Type B pancreatic cell (in vitro differentiated cells): Measurements from ENCODE around the gene KIRREL3. TPM values are rescaled to one million over a fixed set of nuclear protein-coding genes. Genes with fewer than 3 reads are reported as not detected.

Experiments used
- DNase-seq: peaks from one replicate; pipeline ENCODE4 v3.0.0; 2021; ENCODE audit warnings: mixed read lengths; ENCODE audit not compliant: unreplicated experiment; ENCODE audit errors: extremely low spot score
- H3K27ac Mint-ChIP-seq: 2 replicates; pipeline ENCODE4 v1.8.0; 2021; ENCODE audit warnings: mild to moderate bottlenecking, mixed read lengths
- H3K27me3 Mint-ChIP-seq: 2 replicates; pipeline ENCODE4 v1.8.0; 2021; ENCODE audit warnings: mixed read lengths
- H3K36me3 Mint-ChIP-seq: 2 replicates; pipeline ENCODE4 v1.8.0; 2021; ENCODE audit warnings: mixed read lengths
- H3K4me1 Mint-ChIP-seq: one replicate; pipeline ENCODE4 v1.8.0; 2021; ENCODE audit warnings: mixed read lengths; ENCODE audit not compliant: unreplicated experiment
- H3K4me3 Mint-ChIP-seq: 2 replicates; pipeline ENCODE4 v1.8.0; 2021; ENCODE audit warnings: mild to moderate bottlenecking, mixed read lengths
- H3K9me3 Mint-ChIP-seq: 2 replicates; pipeline ENCODE4 v1.8.0; 2021; ENCODE audit warnings: mixed read lengths
- total RNA-seq: library from RNA; stranded (reverse); gene quantifications from 2 replicates; pipeline ENCODE4 v1.2.1, GENCODE V29; 2021; ENCODE audit warnings: low replicate concordance
- TF ChIP-seq, protein P1 (sequence below): fragments of 200-600 bp; sonication (generic); conservative IDR thresholded peaks from 2 replicates; pipeline ENCODE4 v1.5.0; 2021; ENCODE audit warnings: antibody characterized with exemption, mild to moderate bottlenecking

The KIRREL3 gene
- total RNA-seq, 1 donor from 2014 or later = 4.1 TPM

DNA sequence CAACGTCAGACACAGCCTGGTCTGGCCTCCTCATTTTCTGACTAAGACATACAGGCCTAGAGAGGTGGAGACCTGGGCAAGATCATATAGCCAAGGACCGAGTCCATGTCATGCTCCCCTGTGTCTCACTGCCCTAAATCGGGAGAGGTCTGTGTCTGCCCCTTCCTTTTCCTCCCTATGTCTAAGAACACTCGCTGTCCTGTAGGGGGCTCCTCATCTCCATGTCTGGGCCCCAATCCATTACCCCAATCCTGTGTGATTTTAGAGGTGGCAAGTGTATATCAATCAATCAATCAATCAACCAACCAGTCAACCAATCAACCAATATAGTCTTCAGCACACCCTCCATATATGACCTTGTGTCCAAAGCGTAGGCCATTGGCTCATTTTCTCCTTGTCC lies 125.7 kb downstream of the KIRREL3 start:
- H3K27ac Mint-ChIP-seq = no peak overlapping the region
- TF ChIP-seq, protein P1, sequence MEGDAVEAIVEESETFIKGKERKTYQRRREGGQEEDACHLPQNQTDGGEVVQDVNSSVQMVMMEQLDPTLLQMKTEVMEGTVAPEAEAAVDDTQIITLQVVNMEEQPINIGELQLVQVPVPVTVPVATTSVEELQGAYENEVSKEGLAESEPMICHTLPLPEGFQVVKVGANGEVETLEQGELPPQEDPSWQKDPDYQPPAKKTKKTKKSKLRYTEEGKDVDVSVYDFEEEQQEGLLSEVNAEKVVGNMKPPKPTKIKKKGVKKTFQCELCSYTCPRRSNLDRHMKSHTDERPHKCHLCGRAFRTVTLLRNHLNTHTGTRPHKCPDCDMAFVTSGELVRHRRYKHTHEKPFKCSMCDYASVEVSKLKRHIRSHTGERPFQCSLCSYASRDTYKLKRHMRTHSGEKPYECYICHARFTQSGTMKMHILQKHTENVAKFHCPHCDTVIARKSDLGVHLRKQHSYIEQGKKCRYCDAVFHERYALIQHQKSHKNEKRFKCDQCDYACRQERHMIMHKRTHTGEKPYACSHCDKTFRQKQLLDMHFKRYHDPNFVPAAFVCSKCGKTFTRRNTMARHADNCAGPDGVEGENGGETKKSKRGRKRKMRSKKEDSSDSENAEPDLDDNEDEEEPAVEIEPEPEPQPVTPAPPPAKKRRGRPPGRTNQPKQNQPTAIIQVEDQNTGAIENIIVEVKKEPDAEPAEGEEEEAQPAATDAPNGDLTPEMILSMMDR = no peak
- peaks cover 6% of the 10 kb centered on the region for H3K9me3 Mint-ChIP-seq
- peaks cover 17% of the 10 kb centered on the region for H3K4me1 Mint-ChIP-seq
- H3K4me3 Mint-ChIP-seq = no peak overlapping the region
- peaks cover 4% of the 10 kb centered on the region for H3K36me3 Mint-ChIP-seq
- DNase-seq = no peak
- H3K27me3 Mint-ChIP-seq = peaks cover 16% of the 10 kb centered on the region

GRCh38 chr11:126874276-126874675 lies 126.3 kb downstream of the KIRREL3 start:
- Mint-ChIP-seq H3K4me1 (peaks cover 17% of the 10 kb centered on the region), H3K36me3 (peaks cover 4% of the 10 kb centered on the region), H3K4me3 (no peak overlapping the region), H3K27me3 (peaks cover 16% of the 10 kb centered on the region), H3K27ac (no peak overlapping the region), H3K9me3 (peaks cover 6% of the 10 kb centered on the region)
- DNase-seq = no peak
- TF ChIP-seq, protein P1 = no peak

DNA sequence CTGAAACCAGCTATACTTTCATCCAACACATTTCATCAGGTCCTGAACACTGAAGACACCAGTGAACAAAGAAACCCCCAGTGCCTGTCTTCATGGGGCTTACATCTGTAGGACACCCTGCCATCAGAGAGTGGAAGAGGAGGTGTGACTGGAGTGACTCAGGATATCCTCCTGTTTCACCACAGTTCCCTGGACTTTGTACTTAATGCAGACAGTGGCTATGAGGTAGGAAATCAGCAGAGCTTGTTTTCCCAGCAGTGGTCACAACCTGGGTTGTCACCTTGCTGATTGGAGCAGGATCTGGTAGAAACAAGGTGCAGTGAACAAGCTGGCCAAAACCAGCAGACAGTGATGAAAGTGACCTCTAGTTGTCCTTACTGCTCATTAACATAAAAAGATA lies 128.8 kb downstream of the KIRREL3 start:
- TF ChIP-seq, protein P1 = no peak
- Mint-ChIP-seq H3K9me3 (peaks cover 6% of the 10 kb centered on the region), H3K4me1 (peaks cover under 1% of the 10 kb centered on the region), H3K4me3 (no peak overlapping the region), H3K36me3 (peaks cover 4% of the 10 kb centered on the region), H3K27me3 (peaks cover 19% of the 10 kb centered on the region), H3K27ac (no peak overlapping the region)
- DNase-seq = no peak

- no peak overlapping the region for H3K27ac Mint-ChIP-seq
- peak; percentile 29 for DNase-seq
- H3K36me3 Mint-ChIP-seq = peaks cover 4% of the 10 kb centered on the region
- H3K9me3 Mint-ChIP-seq = peaks cover 6% of the 10 kb centered on the region
- peaks cover 6% of the 10 kb centered on the region for H3K4me1 Mint-ChIP-seq
- TF ChIP-seq, protein P1 = no peak
- peaks cover 22% of the 10 kb centered on the region for H3K27me3 Mint-ChIP-seq
- no peak overlapping the region for H3K4me3 Mint-ChIP-seq
Observed at GRCh38 chr11:126870021-126870420, 130.5 kb downstream of the KIRREL3 start.

DNA sequence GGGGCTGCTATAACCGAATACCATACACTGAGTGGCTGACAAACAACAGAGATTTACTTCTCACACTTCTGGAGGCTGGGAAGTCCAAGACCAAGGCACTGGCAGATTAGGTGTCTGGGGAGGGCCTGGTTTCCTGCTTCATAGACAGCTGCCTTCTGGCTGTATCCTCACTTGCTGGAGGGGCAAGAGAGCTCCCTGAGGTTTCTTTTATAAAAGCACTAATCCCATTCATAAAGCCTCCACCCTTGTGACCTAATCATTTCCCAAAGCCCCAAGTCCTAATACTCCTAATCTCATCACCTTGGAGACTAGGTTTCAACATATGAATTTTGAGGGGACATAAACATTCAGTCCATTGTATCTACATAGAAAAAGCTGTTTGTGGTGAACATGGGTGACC lies 131.8 kb downstream of the KIRREL3 start:
- peaks cover 6% of the 10 kb centered on the region for H3K9me3 Mint-ChIP-seq
- peaks cover 6% of the 10 kb centered on the region for H3K4me1 Mint-ChIP-seq
- DNase-seq = no peak
- H3K27me3 Mint-ChIP-seq = peaks cover 25% of the 10 kb centered on the region
- no peak overlapping the region for H3K27ac Mint-ChIP-seq
- H3K4me3 Mint-ChIP-seq = no peak overlapping the region
- H3K36me3 Mint-ChIP-seq = peaks cover 4% of the 10 kb centered on the region
- TF ChIP-seq, protein P1 = no peak

GRCh38 chr11:126864934-126865333 lies 135.6 kb downstream of the KIRREL3 start:
- Mint-ChIP-seq H3K27me3 (peaks cover 29% of the 10 kb centered on the region), H3K27ac (no peak overlapping the region)

More at GRCh38 chr11:126864934-126865333, 135.6 kb downstream of the KIRREL3 start:
- TF ChIP-seq, protein P1 = no peak
- DNase-seq = peak; percentile 40
- no peaks in the 10 kb centered on the region for H3K9me3 Mint-ChIP-seq
- H3K36me3 Mint-ChIP-seq = no peaks in the 10 kb centered on the region
- no peak overlapping the region for H3K4me3 Mint-ChIP-seq
- H3K4me1 Mint-ChIP-seq = peaks cover 6% of the 10 kb centered on the region
